H1 (cell line): ENCODE measurements around the gene DEDD2. TPM values are rescaled to one million over a fixed set of nuclear protein-coding genes. Genes with fewer than 3 reads are reported as not detected.

ENCODE experiments used
- GABPA ChIP-seq: IDR thresholded peaks from 2 replicates; pipeline ENCODE4 v1.6.1; 2011; ENCODE audit warnings: mild to moderate bottlenecking, low read length, moderate library complexity, borderline replicate concordance; ENCODE audit not compliant: insufficient read depth
- ZNF274 ChIP-seq: IDR thresholded peaks from 2 replicates; pipeline ENCODE4 v1.7.0; 2012; ENCODE audit warnings: low read length, borderline replicate concordance; ENCODE audit errors: extremely low read depth
- polyA plus RNA-seq, 7 experiments: library from polyadenylated mRNA; depleted of rRNA in 3 of 7; stranded (reverse) in 5 of 7; unstranded in 2 of 7; fragments of >200 nt in 5 of 7; fragments of 200-250 nt in 2 of 7; gene quantifications; 1 replicate in 5 of 7; 2 replicates in 1 of 7; 4 replicates in 1 of 7; pipeline versions ENCODE4 v1.2.1 to v1.2.3, GENCODE V29; 2011 to 2013; ENCODE audit warnings: missing spikeins in 2 of 7, mixed read lengths in 2 of 7
- total RNA-seq: library from RNA; stranded (reverse); fragmentation: NEBNext Ultra II Directional; extraction: Animal tissue kit (Norgen Biotek cat#: 25700); gene quantifications from 2 replicates; pipeline ENCODE4 v1.2.1, GENCODE V29; 2021

The DEDD2 gene
- total and polyA plus RNA-seq, 2 of the 8 experiments (the other 6 are each of a cell fraction or from before 2014, with no cell fraction given), result 37.8 to 65.0 TPM

- TF ChIP-seq GABPA (no peak), ZNF274 (no peak)
- TF ChIP-seq, all 59 proteins: peak for 7
Measured at GRCh38 chr19:42254089-42254849, 36.8 kb upstream of the DEDD2 start (continued).
